ENCODE data around the gene MIPOL1. TPM values are rescaled to one million over a fixed set of nuclear protein-coding genes. Genes with fewer than 3 reads are reported as not detected.

MIPOL1 gene
- total RNA-seq, 1 donor from 2014 or later = 11.1 TPM

DNA sequence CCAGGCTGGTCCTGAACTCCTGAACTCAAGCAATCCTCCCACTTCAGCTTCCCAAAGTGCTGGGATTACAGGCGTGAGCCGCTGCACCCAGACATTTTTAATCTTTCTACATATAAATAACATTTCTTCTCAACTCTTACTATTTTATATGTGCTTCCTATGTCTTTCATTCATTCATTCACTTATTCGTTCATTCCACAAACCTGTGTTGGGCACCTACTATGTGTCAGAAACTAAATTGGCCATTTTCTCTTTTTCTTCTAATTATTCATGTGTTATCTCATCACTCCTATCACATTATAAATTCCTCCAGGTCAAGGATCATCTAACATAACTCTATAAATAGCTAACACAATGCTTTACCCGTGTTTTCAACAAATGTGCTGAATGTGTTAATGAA, 373.7 kb downstream of the MIPOL1 start:
- FAIRE-seq = no peak
- no peak for DNase-seq (ENCODE audit: low read depth)
- no peak overlapping the region for H3K4me3 ChIP-seq (ENCODE audit: low read depth, low read length)
- H3K27me3 ChIP-seq (ENCODE audit: control insufficient read depth, insufficient read depth, low read length) = no peaks in the 10 kb centered on the region
- H3K36me3 ChIP-seq (ENCODE audit: control insufficient read depth, insufficient read depth, low read length) = no peaks in the 10 kb centered on the region
- TF ChIP-seq, protein P1, sequence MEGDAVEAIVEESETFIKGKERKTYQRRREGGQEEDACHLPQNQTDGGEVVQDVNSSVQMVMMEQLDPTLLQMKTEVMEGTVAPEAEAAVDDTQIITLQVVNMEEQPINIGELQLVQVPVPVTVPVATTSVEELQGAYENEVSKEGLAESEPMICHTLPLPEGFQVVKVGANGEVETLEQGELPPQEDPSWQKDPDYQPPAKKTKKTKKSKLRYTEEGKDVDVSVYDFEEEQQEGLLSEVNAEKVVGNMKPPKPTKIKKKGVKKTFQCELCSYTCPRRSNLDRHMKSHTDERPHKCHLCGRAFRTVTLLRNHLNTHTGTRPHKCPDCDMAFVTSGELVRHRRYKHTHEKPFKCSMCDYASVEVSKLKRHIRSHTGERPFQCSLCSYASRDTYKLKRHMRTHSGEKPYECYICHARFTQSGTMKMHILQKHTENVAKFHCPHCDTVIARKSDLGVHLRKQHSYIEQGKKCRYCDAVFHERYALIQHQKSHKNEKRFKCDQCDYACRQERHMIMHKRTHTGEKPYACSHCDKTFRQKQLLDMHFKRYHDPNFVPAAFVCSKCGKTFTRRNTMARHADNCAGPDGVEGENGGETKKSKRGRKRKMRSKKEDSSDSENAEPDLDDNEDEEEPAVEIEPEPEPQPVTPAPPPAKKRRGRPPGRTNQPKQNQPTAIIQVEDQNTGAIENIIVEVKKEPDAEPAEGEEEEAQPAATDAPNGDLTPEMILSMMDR (IDR thresholded peaks at IDR 0.05; ENCODE audit: insufficient read depth, low read length, severe bottlenecking) = no peak

DNA sequence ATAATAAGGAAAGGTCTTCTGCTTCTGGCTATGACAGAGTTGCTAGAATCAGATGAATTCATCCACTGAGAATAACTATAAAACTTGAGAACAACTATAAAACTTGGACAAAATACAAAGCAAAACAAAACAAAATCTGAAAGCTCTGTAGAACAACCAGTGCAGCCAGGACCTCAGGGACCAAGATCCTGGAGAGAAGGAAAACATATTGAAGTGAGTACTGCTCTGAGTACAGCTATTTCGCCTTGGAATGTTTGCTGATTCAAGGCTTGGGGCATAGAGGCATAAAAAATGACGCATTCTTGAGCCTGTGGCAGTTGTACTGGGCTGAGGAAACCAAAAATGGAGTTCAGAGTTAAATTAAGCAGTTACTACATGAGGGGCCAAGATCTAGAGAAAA, 375.6 kb downstream of the MIPOL1 start:
- Histone ChIP-seq H3K4me3 (ENCODE audit: low read depth, low read length) (no peak overlapping the region), H3K36me3 (ENCODE audit: control insufficient read depth, insufficient read depth, low read length) (no peaks in the 10 kb centered on the region), H3K27me3 (ENCODE audit: control insufficient read depth, insufficient read depth, low read length) (no peaks in the 10 kb centered on the region)
- DNase-seq (ENCODE audit: low read depth) = no peak
- TF ChIP-seq, protein P1 (IDR thresholded peaks at IDR 0.05; ENCODE audit: insufficient read depth, low read length, severe bottlenecking) = no peak
- FAIRE-seq = no peak

DNA sequence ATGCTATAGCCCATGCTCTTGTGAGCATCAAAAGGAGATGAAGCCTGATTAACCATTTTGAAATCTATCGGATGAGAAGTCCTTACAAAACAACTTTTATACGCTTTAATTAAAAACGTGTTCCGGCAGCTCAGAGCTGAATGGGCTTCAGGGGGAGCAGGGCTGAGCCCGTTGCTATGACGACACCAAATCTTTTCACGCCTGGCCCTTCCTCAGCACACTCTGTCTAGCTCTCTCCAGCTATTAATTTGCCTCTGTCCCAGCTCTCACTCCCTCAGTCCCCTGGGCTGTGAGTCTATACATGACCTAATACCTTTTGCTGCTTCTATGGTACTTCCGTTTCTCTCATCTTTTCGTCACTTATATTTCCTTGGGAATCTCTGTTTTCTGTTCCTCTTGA, 381.5 kb downstream of the MIPOL1 start:
- TF ChIP-seq, protein P1 (IDR thresholded peaks at IDR 0.05; ENCODE audit: insufficient read depth, low read length, severe bottlenecking) = no peak
- DNase-seq (ENCODE audit: low read depth) (peak; percentile 20), FAIRE-seq (no peak)
- no peaks in the 10 kb centered on the region for H3K27me3 ChIP-seq (ENCODE audit: control insufficient read depth, insufficient read depth, low read length)
- no peaks in the 10 kb centered on the region for H3K36me3 ChIP-seq (ENCODE audit: control insufficient read depth, insufficient read depth, low read length)
- H3K4me3 ChIP-seq (ENCODE audit: low read depth, low read length) = no peak overlapping the region

DNA sequence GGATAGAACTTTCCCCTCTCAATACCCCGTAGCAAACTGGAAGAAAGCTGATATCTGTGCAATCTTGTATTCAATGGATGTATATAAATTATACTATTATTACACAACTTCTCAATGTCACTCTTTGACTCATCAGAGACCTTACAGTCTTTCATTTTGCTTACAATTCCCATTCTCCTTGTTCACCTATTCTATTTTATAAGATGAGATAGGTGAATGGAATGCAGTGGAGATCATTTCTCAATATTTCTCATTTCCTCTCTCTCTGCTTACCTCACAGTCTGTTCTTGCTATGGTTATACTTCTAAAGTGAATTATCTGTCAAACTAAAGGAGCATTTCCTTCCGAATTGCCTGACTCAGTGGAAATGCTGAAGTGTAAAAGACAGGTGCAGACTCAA, 382.4 kb downstream of the MIPOL1 start:
- H3K27me3 ChIP-seq (ENCODE audit: control insufficient read depth, insufficient read depth, low read length) = no peaks in the 10 kb centered on the region

DNA sequence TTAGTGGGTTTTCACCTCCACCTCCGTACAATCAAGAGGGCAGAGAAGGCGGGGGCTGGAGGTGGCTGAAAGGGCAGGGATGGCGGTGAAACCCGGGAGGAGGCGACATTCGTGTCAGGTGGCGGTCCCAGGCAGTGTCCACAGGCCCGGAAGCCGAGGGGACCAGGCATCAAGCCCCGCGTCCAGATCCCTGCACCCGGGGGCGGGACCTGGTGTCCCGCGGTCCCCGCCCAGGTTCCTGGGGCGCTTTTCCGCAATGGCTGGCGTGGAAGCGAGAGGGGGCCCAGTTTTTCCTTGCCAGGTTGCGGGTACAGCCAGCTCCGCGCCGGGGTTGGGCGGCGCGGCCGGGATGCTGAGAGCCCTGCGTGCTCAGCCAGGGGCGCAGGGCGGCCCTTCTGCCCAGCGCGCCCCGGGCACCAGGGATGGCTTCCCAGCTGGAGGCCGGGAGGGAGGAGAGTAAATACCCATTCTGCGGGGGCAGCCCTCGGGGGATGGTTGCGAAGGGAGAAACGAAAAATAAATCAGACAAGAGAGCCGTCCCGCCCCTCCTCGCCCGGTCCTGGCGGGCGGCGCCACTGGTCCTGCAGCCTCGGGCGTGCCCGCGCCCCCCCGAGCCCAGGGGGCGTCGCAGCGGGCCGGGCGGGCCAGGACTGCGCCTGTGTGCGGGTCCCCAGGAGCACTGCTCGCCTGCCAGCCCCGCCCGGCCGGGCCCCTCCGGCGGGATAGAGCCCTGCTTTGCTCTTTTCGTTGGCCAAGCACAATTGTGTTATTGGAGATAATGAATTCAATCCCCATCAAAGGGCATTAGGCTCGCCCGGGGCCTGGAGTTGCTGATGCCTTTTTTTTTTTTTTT, 385.8 kb downstream of the MIPOL1 start:
- FAIRE-seq (no peak), DNase-seq (ENCODE audit: low read depth) (no peak)
- Histone ChIP-seq H3K4me3 (ENCODE audit: low read depth, low read length) (peak overlapping the region; percentile 51), H3K36me3 (ENCODE audit: control insufficient read depth, insufficient read depth, low read length) (no peaks in the 10 kb centered on the region), H3K27me3 (ENCODE audit: control insufficient read depth, insufficient read depth, low read length) (no peaks in the 10 kb centered on the region)
- TF ChIP-seq, protein P1 (IDR thresholded peaks at IDR 0.05; ENCODE audit: insufficient read depth, low read length, severe bottlenecking) = no peak

More for the DNA sequence above, 382.4 kb downstream of the MIPOL1 start:
- FAIRE-seq = no peak
- H3K36me3 ChIP-seq (ENCODE audit: control insufficient read depth, insufficient read depth, low read length) = no peaks in the 10 kb centered on the region
- peak; percentile 96 for DNase-seq (ENCODE audit: low read depth)
- TF ChIP-seq, protein P1 (IDR thresholded peaks at IDR 0.05; ENCODE audit: insufficient read depth, low read length, severe bottlenecking) = no peak
- no peak overlapping the region for H3K4me3 ChIP-seq (ENCODE audit: low read depth, low read length)
